ENCODE results near the gene AVPR1A.
A peak's percentile ranks its signal among the peaks of the same experiment; 100 is the strongest.
"Not testable (repeated sequence)": the region's sequence is repeated elsewhere in the genome, so short reads cannot be mapped to it uniquely, and the experiment has no call there.

The AVPR1A gene

DNA sequence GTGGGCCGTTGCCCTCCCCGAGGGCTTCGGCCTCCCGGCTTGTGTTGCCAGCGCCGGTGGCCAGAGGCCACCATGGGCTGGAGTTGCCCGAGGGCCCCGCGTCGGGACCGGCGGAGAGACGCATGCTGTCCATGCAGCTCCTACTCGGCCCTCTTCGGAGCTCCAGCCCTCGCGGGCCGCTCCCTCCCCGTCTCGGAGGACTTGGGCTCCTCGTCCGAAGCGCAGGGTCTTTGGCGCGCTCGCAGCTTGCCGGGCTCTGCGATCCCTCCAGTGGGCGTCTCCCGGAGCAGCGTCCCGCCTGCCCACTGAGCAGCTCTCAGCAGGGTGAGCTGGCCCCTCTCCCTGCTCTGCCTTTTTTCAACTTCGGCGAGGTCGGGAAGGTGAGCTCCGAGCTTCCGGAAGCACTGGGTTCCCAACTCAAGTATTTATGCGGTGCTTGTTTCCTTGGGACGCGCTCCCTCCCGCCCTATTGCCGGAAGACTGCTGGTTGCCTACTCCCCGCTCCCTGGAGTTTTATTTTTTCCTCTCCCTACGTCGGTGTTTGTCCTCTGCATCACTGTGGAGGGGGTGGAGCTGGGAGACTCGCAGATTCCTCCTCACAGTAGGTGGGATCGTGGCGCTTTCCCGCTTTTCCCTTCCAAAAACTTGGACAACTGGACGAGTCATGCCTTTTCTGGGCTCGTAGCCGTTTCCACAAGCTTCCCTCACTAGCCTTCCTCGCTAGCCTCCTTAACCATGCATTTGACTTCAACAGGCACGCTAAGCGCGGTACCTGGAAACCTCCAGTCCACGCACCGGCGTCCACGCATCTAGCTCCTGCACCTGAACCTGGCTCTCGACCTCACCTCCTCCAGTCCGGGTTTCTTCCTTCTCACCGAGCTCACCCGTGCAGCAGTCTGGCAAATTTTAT, at the start of gene AVPR1A:
TSS of gene AVPR1A (minus strand) at position 489 of the 910 bp plus-strand sequence. CDS start at position 124, 365 bp downstream.
- TF ChIP-seq JUND (IDR thresholded peaks at IDR 0.05; ENCODE audit: low read depth), result no peak
- in situ Hi-C loops (cut with HindIII; ENCODE audit: low pct_unique_long_range_greater_than_20kb, low sequenced_read_pairs), result no loop called here
- DNase-seq (ENCODE audit: low read depth in 1 of 2, low spot score in 1 of 2), result no peak

DNA sequence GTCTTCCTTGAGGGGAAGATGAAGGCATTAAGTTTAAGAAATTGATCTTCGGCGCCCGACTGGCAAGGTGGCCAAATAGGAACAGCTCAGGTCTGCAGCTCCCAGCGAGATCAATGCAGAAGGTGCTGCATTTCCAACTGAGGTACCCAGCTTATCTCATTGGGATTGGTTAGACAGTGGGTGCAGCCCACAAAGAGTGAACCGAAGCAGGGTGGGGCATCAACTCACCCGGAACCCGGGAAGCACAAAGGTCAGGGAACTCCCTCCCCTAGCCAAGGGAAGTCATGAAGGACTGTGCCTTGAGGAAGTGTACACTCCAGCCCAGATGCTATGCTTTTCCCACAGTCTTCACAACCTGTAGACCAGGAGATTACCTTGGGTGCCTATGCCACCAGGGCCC, 45.2 kb upstream of the AVPR1A start:
- TF ChIP-seq JUND (IDR thresholded peaks at IDR 0.05; ENCODE audit: low read depth), result no peak
- no peak for DNase-seq (ENCODE audit: low read depth in 1 of 2, low spot score in 1 of 2)
- in situ Hi-C loops (cut with HindIII; ENCODE audit: low pct_unique_long_range_greater_than_20kb, low sequenced_read_pairs), result no loop called here

DNA sequence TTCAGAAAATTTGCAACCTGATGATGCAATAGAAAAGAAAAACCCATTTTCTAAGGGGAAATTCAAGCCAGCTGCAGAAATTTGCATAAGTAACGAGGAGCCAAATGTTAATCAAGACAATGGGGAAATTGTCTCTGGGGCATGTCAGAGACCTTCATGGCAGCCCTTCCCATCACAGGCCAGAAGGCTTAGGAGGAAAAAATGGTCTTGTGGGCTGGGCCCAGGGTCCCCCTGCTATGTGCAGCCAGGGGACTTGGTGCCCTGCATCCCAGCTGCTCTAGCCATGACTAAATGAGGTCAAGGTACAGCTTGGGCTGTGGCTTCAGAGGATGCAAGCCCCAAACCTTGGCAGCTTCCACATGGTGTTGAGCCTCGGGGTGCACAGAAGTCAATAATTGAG, 28.2 kb upstream of the AVPR1A start:
- in situ Hi-C loops (cut with HindIII; ENCODE audit: low pct_unique_long_range_greater_than_20kb, low sequenced_read_pairs), result no loop called here
- no peak for DNase-seq (ENCODE audit: low read depth in 1 of 2, low spot score in 1 of 2)
- no peak for TF ChIP-seq JUND (IDR thresholded peaks at IDR 0.05; ENCODE audit: low read depth)

DNA sequence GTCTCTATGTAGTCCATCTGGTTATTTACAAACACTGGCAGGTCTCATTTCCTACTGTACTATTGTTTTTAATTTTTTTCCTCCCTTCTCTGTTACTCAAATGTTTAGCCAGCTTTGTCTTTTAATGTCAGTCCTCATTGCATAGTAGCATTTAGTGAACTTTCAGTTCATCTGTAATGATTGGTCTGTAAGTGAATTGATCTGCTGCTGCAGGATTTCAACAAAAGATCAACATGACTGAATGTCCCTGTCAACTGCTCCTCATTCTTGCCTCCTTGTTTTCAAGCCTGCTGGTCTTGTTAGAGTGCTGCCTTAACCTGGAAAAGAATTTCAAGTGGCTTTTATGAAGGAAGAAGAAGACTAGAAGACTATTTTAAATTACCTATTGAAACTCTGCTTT, 19.3 kb upstream of the AVPR1A start:
- in situ Hi-C loops (cut with HindIII; ENCODE audit: low pct_unique_long_range_greater_than_20kb, low sequenced_read_pairs), result no loop called here
- no peak for DNase-seq (ENCODE audit: low read depth in 1 of 2, low spot score in 1 of 2)

DNA sequence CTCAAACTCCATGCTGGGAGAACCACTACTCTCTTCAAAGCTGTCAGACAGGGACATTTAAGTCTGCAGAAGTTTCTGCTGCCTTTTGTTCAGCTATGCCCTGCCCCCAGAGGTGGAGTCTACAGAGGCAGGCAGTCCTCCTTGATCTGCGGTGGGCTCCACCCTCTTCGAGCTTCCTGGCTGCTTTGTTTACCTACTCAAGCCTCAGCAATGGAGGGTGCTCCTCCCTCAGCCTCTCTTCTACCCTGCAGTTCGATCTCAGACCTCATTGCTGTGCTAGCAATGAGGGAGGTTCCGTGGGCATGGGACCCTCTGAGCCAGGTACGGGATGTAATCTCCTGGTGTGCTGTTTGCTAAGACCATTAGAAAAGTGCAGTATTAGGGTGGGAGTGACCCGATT, 16.7 kb upstream of the AVPR1A start:
- DNase-seq (ENCODE audit: low read depth in 1 of 2, low spot score in 1 of 2); in situ Hi-C loops (cut with HindIII; ENCODE audit: low pct_unique_long_range_greater_than_20kb, low sequenced_read_pairs): not testable (repeated sequence)

More for the DNA sequence above, 19.3 kb upstream of the AVPR1A start:
- TF ChIP-seq JUND (IDR thresholded peaks at IDR 0.05; ENCODE audit: low read depth), result no peak

DNA sequence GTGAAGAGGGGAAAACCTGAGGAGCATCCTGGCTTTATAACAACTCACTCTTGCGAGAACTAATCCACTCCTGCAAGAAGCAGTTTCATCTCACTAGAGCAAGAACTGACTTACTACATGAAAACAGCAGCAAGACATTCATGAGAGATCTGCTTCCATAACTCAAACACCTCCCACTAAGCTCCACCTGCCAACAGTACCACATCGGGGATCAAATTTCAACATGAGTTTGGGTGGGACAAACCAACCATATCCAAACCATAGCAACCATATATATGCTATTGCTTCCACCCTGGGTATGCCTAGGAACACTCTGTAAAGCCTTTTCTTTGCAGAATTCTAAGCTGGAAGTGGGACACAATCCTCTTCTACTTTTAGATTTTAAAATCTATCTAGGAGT, 13.9 kb upstream of the AVPR1A start:
- no peak for TF ChIP-seq JUND (IDR thresholded peaks at IDR 0.05; ENCODE audit: low read depth)
- DNase-seq (ENCODE audit: low read depth in 1 of 2, low spot score in 1 of 2), result no peak
- in situ Hi-C loops (cut with HindIII; ENCODE audit: low pct_unique_long_range_greater_than_20kb, low sequenced_read_pairs), result no loop called here

DNA sequence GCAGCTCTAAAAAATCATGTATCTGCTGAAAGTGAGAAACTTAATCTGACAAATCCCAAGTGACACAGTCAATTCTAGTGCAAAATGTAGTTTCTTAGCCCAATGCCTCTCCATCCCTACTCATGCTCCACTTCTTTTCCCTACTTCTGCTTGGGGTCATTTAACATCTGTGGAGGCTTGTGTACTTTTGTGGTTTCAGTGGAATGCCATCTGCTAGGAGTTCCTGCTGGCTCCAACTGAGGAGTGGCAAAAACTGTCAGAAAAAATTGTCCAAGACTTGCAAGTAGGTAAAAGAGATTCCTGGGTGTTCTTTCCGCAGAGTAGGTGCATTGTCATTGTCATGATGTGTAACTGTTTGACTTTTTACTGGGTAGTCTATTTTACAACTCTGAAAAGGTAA, 12.5 kb upstream of the AVPR1A start:
- in situ Hi-C loops (cut with HindIII; ENCODE audit: low pct_unique_long_range_greater_than_20kb, low sequenced_read_pairs), result no loop called here
- no peak for TF ChIP-seq JUND (IDR thresholded peaks at IDR 0.05; ENCODE audit: low read depth)
- DNase-seq (ENCODE audit: low read depth in 1 of 2, low spot score in 1 of 2), result no peak

DNA sequence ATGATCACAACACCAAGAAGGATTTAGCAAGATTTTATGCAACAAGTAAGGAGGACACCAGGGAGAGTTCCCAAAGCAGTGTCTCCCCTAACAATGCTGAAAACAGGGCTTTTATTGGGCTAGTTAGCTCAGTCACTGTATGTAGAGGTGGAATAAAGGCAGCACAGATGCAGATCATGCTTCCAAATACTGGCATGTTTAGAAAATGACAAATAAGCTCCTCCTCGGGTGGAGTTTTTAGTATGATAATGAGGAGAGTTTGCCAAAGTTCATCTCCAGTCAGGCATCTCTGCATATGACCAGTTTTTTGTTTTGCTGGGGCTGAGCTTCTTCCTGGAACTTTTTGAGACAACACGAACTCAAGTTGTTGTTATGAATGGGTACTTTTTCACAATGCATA, 4.4 kb upstream of the AVPR1A start:
- TF ChIP-seq JUND (IDR thresholded peaks at IDR 0.05; ENCODE audit: low read depth), result no peak
- no peak for DNase-seq (ENCODE audit: low read depth in 1 of 2, low spot score in 1 of 2)
- in situ Hi-C loops (cut with HindIII; ENCODE audit: low pct_unique_long_range_greater_than_20kb, low sequenced_read_pairs), result no loop called here

DNA sequence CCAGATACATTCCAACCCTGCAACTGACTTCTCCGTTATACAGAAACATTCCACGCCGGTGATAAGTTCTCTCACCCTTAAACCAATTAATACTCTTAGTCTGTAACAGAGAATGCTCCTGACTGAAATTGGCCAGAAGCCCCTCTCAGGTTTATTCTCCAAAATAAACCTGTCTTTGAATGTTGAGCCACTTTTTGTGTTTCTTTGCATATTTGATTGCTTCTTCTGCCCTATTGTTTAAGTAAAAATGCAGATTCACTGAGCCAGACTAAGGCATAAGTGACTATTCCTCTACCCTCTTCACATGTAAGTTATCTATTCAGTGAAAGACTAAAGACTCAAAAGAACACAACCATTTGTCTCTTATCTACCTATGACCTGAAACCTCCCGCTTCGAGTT, 3.6 kb upstream of the AVPR1A start:
- DNase-seq (ENCODE audit: low read depth in 1 of 2, low spot score in 1 of 2), result no peak
- in situ Hi-C loops (cut with HindIII; ENCODE audit: low pct_unique_long_range_greater_than_20kb, low sequenced_read_pairs), result no loop called here

DNA sequence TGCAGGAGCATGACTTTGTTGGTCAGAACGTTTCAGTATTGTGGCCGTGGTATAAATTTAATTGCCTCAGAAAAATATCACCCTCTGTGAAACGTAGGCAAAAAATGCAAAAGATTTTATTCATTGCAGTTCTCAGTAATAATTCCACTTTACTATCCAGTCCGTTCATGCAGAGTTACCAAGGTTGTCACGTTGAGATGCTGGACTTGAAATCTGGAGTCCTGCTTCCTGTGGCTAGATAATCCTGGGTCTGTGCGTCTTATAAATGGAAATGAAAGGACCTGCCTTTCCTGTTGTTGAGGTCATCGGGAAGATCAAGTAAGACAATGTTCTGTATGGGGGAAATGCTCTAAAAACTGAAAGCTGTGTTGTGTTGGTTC, 1.3 kb upstream of the AVPR1A start:
- TF ChIP-seq JUND (IDR thresholded peaks at IDR 0.05; ENCODE audit: low read depth), result no peak
- no peak for DNase-seq (ENCODE audit: low read depth in 1 of 2, low spot score in 1 of 2)
- in situ Hi-C loops (cut with HindIII; ENCODE audit: low pct_unique_long_range_greater_than_20kb, low sequenced_read_pairs), result no loop called here

More for the DNA sequence above, 3.6 kb upstream of the AVPR1A start:
- no peak for TF ChIP-seq JUND (IDR thresholded peaks at IDR 0.05; ENCODE audit: low read depth)

DNA sequence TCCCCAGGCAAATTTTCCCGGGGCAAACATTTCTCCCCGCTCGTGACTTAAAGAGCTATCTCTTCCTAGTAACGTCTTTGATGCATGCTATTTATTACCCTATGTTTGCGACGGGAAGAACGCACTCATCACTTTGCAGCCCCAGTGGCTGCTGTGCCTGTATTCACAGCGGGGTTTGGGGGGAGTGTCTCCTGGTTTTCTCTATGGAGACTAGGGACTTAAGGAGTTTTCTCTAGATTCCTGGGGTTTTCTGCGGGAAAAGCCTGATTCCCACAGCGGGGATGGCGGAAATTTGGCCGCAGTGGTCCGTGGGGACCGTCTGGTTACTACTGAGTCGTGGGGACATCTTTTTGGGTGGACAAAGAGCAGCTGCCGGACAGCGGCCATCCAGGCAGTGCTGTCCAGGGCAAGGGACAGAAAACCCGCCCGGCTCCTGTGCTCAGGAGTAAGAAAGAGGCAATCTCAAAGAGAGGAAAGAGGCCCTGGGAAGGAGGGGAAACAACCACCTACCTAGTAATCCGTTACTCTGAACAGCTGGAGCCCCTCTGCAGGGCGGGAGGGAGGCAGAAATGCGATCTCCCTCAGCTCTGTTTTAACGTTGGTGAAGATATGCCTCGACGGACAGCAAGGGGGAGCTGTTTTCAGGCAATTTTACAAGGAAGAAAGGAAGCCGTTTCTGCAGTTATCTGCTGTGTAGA, 771 bp upstream of the AVPR1A start:
- no peak for TF ChIP-seq JUND (IDR thresholded peaks at IDR 0.05; ENCODE audit: low read depth)
- in situ Hi-C loops (cut with HindIII; ENCODE audit: low pct_unique_long_range_greater_than_20kb, low sequenced_read_pairs), result no loop called here
- peak; percentile 64 to 65 for DNase-seq (ENCODE audit: low read depth in 1 of 2, low spot score in 1 of 2)

DNA sequence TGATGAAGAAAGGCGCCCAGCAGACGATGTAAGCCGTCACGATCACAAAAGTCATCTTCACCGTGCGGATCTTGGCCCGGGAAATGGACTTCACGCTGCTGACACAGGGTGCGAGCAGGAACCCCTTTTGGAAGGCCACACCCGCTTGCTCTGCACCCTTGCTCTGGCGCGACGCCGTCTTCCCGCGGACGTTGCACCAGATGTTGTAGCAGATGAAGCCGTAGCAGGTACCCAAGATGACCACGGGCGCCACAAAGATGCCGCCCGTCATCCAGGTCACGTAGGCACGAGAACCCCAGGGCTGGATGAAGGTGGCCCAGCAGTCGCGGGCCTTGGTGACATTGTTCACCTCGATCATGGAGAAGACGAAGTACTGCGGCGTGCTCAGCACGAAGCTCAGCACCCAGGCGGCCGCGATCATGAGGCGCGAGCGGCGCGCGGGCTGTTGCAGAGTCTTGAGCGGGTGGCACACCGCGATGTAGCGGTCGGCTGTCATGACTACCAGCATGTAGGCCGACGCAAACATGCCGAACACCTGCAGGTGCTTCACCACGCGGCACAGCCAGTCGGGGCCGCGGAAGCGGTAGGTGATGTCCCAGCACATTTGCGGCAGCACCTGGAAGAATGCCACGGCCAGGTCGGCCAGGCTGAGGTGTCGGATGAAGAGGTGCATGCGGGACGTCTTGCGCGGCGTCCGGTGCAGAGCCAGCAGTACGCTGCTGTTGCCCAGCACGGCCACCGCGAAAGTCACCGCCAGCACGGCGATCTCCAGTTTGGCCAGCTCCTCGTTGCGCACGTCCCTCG, 890 bp downstream of the AVPR1A start:
- in situ Hi-C loops (cut with HindIII; ENCODE audit: low pct_unique_long_range_greater_than_20kb, low sequenced_read_pairs), result no loop called here
- DNase-seq (ENCODE audit: low read depth in 1 of 2, low spot score in 1 of 2), result no peak
- TF ChIP-seq JUND (IDR thresholded peaks at IDR 0.05; ENCODE audit: low read depth), result no peak

All from T47D (cell line).